ENCODE measurements around the gene EIF4E3. TPM values are rescaled to one million over a fixed set of nuclear protein-coding genes. Genes with fewer than 3 reads are reported as not detected.

Gene EIF4E3
- total and polyA plus RNA-seq, 4 donors, result 10.2 to 29.3 (median 21.9) TPM

GRCh38 chr3:71718072-71718471, 7.1 kb downstream of the EIF4E3 start:
- H3K4me1 ChIP-seq (ENCODE audit: control insufficient read depth in 1 of 2, insufficient read depth in 2 of 2, low read length in 2 of 2), result no peaks in the 10 kb centered on the region
- intact Hi-C loops (cut with DNase I), result loop anchor here in 1 of 2 donors (10.0 kb wide), 1 partner anchor 1367 kb away; no protein-coding TSS in a partner anchor
- DNase-seq (no peak), ATAC-seq (ENCODE audit: low FRiP score) (no peak)
- WGBS, 2 donors, result 92 to 96% methylated on average over 4 of the region's 4 CpGs
- H3K4me3 ChIP-seq (ENCODE audit: low read length in 2 of 2), result no peak overlapping the region
- no peaks in the 10 kb centered on the region for H3K27me3 ChIP-seq (ENCODE audit: control insufficient read depth in 1 of 2, insufficient read depth in 2 of 2, low read length in 1 of 2)
- H3K36me3 ChIP-seq (ENCODE audit: control insufficient read depth in 1 of 2, insufficient read depth in 2 of 2, low read length in 1 of 2), result no peaks in the 10 kb centered on the region
- H3K9me3 ChIP-seq (ENCODE audit: control insufficient read depth, low read length), result no peaks in the 10 kb centered on the region
- H3K27ac ChIP-seq (ENCODE audit: low read depth in 1 of 2, low read length in 2 of 2), result no peak overlapping the region

- H3K9me3 ChIP-seq (ENCODE audit: control insufficient read depth, low read length), result no peaks in the 10 kb centered on the region
- no peaks in the 10 kb centered on the region for H3K4me1 ChIP-seq (ENCODE audit: control insufficient read depth in 1 of 2, insufficient read depth in 2 of 2, low read length in 2 of 2)
- 91% methylated on average over 4 of the region's 4 CpGs for WGBS, 2 donors
- H3K27ac ChIP-seq (ENCODE audit: low read depth in 1 of 2, low read length in 2 of 2), result no peak overlapping the region
- intact Hi-C loops (cut with DNase I), result loop anchor here in 1 of 2 donors (10.0 kb wide), 1 partner anchor 1370 kb away; no protein-coding TSS in a partner anchor
- H3K27me3 ChIP-seq (ENCODE audit: control insufficient read depth in 1 of 2, insufficient read depth in 2 of 2, low read length in 1 of 2), result no peaks in the 10 kb centered on the region
- no peaks in the 10 kb centered on the region for H3K36me3 ChIP-seq (ENCODE audit: control insufficient read depth in 1 of 2, insufficient read depth in 2 of 2, low read length in 1 of 2)
- ATAC-seq (ENCODE audit: low FRiP score) (no peak), DNase-seq (no peak)
- H3K4me3 ChIP-seq (ENCODE audit: low read length in 2 of 2), result no peak overlapping the region
These were observed 10.6 kb downstream of the EIF4E3 start for GRCh38 chr3:71714595-71714994.

DNA sequence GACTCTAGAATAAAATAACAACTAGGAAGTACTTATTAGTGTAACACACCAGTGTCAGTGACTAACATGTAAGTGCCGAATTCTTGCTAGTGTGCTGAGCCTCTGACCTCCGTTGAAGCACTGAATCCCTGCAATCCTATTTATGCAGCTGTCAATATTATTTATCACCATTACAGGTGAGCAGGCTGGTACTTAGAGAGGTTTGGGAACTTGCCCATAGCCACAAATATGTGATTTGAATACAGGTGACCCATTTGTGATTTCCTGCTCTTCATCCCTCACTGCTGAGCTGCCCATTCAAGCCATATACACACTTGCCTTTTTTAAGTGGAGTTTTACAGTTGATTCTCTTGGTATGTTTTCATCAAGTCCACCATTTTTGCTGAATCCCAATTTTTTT, 12.2 kb downstream of the EIF4E3 start:
- H3K4me3 ChIP-seq (ENCODE audit: low read length in 2 of 2), result no peak overlapping the region
- DNase-seq (no peak), ATAC-seq (ENCODE audit: low FRiP score) (no peak)
- WGBS, 2 donors, result 83 to 93% methylated on average over 2 of the region's 2 CpGs
- H3K27ac ChIP-seq (ENCODE audit: low read depth in 1 of 2, low read length in 2 of 2), result no peak overlapping the region
- intact Hi-C loops (cut with DNase I), result loop anchor here in 1 of 2 donors (10.0 kb wide), 1 partner anchor 1372 kb away; no protein-coding TSS in a partner anchor
- no peaks in the 10 kb centered on the region for H3K36me3 ChIP-seq (ENCODE audit: control insufficient read depth in 1 of 2, insufficient read depth in 2 of 2, low read length in 1 of 2)
- H3K4me1 ChIP-seq (ENCODE audit: control insufficient read depth in 1 of 2, insufficient read depth in 2 of 2, low read length in 2 of 2), result no peaks in the 10 kb centered on the region
- no peaks in the 10 kb centered on the region for H3K27me3 ChIP-seq (ENCODE audit: control insufficient read depth in 1 of 2, insufficient read depth in 2 of 2, low read length in 1 of 2)
- H3K9me3 ChIP-seq (ENCODE audit: control insufficient read depth, low read length), result no peaks in the 10 kb centered on the region

DNA sequence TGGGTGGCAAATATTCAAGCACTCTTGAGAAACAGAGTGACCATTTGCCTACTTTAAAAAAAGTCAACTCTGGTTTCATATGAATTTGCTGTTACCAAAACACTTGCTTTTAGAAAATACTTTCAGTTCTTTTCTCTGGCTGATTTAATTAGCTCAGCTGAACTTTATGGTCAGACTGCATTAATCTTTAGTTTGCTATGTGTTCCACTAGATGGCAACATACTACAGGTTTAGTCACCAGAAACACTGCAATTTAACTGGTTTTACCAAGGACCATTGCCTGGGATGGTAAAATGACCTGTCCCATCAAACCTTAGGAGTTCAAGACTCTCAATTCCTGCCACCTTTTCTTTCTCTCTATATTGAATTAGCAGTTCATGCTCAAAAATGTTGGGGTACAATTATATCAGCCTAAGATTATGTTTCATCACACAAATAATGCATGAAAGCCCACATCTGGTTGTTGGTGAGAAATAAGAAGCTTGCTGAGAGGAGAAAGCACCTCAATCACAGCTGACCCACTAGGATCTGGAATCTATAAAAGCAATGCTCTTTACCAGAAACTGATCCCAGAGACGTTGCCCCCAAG, 14.2 kb downstream of the EIF4E3 start:
- Histone ChIP-seq H3K4me1 (ENCODE audit: control insufficient read depth in 1 of 2, insufficient read depth in 2 of 2, low read length in 2 of 2) (no peaks in the 10 kb centered on the region), H3K36me3 (ENCODE audit: control insufficient read depth in 1 of 2, insufficient read depth in 2 of 2, low read length in 1 of 2) (peaks cover 0 to 1% of the 10 kb centered on the region in 2 donors), H3K27me3 (ENCODE audit: control insufficient read depth in 1 of 2, insufficient read depth in 2 of 2, low read length in 1 of 2) (no peaks in the 10 kb centered on the region), H3K27ac (ENCODE audit: low read depth in 1 of 2, low read length in 2 of 2) (no peak overlapping the region), H3K9me3 (ENCODE audit: control insufficient read depth, low read length) (no peaks in the 10 kb centered on the region), H3K4me3 (ENCODE audit: low read length in 2 of 2) (no peak overlapping the region)
- intact Hi-C loops (cut with DNase I), result loop anchor here in 1 of 2 donors (10.0 kb wide), 1 partner anchor 1374 kb away; no protein-coding TSS in a partner anchor
- 11 to 23% methylated on average over 1 of the region's 1 CpG for WGBS, 2 donors
- DNase-seq (no peak), ATAC-seq (ENCODE audit: low FRiP score) (peak; percentile 78)

GRCh38 chr3:71709908-71710511, 15.2 kb downstream of the EIF4E3 start:
- no peaks in the 10 kb centered on the region for H3K9me3 ChIP-seq (ENCODE audit: control insufficient read depth, low read length)
- peaks cover 0 to 2% of the 10 kb centered on the region in 2 donors for H3K36me3 ChIP-seq (ENCODE audit: control insufficient read depth in 1 of 2, insufficient read depth in 2 of 2, low read length in 1 of 2)
- 90 to 94% methylated on average over 9 of the region's 9 CpGs for WGBS, 2 donors
- DNase-seq (no peak), ATAC-seq (ENCODE audit: low FRiP score) (no peak)
- H3K4me3 ChIP-seq (ENCODE audit: low read length in 2 of 2), result no peak overlapping the region
- intact Hi-C loops (cut with DNase I), result loop anchor here in 1 of 2 donors (10.0 kb wide), 1 partner anchor 1375 kb away; no protein-coding TSS in a partner anchor
- no peaks in the 10 kb centered on the region for H3K27me3 ChIP-seq (ENCODE audit: control insufficient read depth in 1 of 2, insufficient read depth in 2 of 2, low read length in 1 of 2)
- H3K4me1 ChIP-seq (ENCODE audit: control insufficient read depth in 1 of 2, insufficient read depth in 2 of 2, low read length in 2 of 2), result no peaks in the 10 kb centered on the region
- no peak overlapping the region for H3K27ac ChIP-seq (ENCODE audit: low read depth in 1 of 2, low read length in 2 of 2)

DNA sequence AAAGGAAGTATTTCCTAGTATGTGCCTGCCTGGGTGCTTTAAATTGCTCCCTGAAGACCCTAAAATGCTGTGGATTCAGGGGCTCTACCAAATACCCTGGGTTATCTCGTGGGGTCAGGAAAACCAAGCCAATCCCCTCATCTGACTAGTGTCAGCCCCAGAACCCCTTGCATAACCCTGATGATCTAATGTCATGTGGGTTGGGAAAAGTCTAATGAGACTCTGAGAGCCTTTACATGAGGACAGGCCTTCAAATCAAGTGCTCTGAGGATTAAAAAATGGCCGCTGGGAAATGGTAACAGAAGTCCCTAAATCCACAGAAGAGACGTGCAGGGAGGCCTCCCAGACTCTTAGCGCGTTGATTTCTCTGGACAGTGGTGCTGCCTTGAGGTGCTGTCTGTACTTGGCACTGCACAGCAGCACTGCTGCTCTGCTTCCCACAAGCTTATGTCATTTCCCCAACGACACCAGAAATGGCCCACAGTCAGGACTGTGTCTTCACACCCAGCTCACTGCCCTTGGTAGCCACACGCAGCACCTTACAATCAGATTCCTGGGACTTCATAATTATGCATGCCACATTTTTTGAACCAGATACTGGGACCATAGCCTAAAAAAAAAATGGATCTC, 16.6 kb downstream of the EIF4E3 start:
- Histone ChIP-seq H3K4me1 (ENCODE audit: control insufficient read depth in 1 of 2, insufficient read depth in 2 of 2, low read length in 2 of 2) (no peaks in the 10 kb centered on the region), H3K9me3 (ENCODE audit: control insufficient read depth, low read length) (no peaks in the 10 kb centered on the region), H3K36me3 (ENCODE audit: control insufficient read depth in 1 of 2, insufficient read depth in 2 of 2, low read length in 1 of 2) (peaks cover 0 to 2% of the 10 kb centered on the region in 2 donors), H3K4me3 (ENCODE audit: low read length in 2 of 2) (no peak overlapping the region), H3K27me3 (ENCODE audit: control insufficient read depth in 1 of 2, insufficient read depth in 2 of 2, low read length in 1 of 2) (no peaks in the 10 kb centered on the region), H3K27ac (ENCODE audit: low read depth in 1 of 2, low read length in 2 of 2) (no peak overlapping the region)
- DNase-seq (no peak), ATAC-seq (ENCODE audit: low FRiP score) (no peak)
- intact Hi-C loops (cut with DNase I), result no loop called here
- 86 to 87% methylated on average over 7 of the region's 7 CpGs for WGBS, 2 donors

DNA sequence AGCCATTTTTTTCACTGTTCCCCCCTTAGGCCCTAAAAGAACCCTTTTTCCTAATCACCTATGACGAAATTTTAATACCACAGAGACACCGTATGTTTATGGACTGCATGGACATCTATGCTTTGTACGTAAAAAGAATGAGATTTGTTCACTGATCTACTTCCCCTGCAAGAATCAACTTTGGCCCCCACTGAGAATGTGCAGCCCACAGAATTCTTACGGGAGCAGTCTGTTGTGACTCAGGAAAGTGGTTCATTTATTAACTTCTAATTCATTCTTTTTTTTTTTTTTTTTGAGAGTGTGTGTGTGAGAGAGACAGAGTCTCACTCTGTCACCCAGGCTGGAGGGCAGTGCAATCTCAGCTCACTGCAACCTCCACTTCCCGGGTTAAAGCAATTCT, 17.6 kb downstream of the EIF4E3 start:
- ATAC-seq (ENCODE audit: low FRiP score) (no peak), DNase-seq (no peak)
- 92 to 96% methylated on average over 5 of the region's 5 CpGs for WGBS, 2 donors
- intact Hi-C loops (cut with DNase I), result no loop called here
- Histone ChIP-seq H3K36me3 (ENCODE audit: control insufficient read depth in 1 of 2, insufficient read depth in 2 of 2, low read length in 1 of 2) (peaks cover 0 to 2% of the 10 kb centered on the region in 2 donors), H3K9me3 (ENCODE audit: control insufficient read depth, low read length) (no peaks in the 10 kb centered on the region), H3K4me1 (ENCODE audit: control insufficient read depth in 1 of 2, insufficient read depth in 2 of 2, low read length in 2 of 2) (no peaks in the 10 kb centered on the region), H3K4me3 (ENCODE audit: low read length in 2 of 2) (no peak overlapping the region), H3K27ac (ENCODE audit: low read depth in 1 of 2, low read length in 2 of 2) (no peak overlapping the region), H3K27me3 (ENCODE audit: control insufficient read depth in 1 of 2, insufficient read depth in 2 of 2, low read length in 1 of 2) (no peaks in the 10 kb centered on the region)

DNA sequence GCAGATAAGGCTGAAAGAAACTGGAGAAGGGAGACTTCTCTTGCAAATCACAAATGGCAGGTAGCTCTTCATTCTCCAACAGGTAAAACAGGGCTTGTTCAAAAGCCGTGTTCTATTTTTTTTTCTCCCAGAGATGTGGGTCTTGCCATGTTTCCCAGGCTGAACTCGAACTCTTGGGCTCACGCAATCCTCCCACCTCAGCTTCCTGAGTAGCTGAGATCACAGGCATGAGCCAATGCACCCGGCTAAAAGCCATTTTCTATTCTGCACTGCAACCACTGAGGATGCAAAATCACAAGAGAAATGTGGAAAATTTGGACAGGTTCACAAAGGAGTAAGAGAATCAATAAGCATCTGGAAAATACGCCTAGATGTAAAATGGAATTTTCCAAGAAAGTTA, 19.5 kb downstream of the EIF4E3 start:
- 94 to 95% methylated on average over 5 of the region's 5 CpGs for WGBS, 2 donors
- DNase-seq (no peak), ATAC-seq (ENCODE audit: low FRiP score) (no peak)
- intact Hi-C loops (cut with DNase I), result no loop called here
- H3K9me3 ChIP-seq (ENCODE audit: control insufficient read depth, low read length), result no peaks in the 10 kb centered on the region
- no peaks in the 10 kb centered on the region for H3K27me3 ChIP-seq (ENCODE audit: control insufficient read depth in 1 of 2, insufficient read depth in 2 of 2, low read length in 1 of 2)
- no peaks in the 10 kb centered on the region for H3K4me1 ChIP-seq (ENCODE audit: control insufficient read depth in 1 of 2, insufficient read depth in 2 of 2, low read length in 2 of 2)
- H3K27ac ChIP-seq (ENCODE audit: low read depth in 1 of 2, low read length in 2 of 2), result no peak overlapping the region
- peaks cover 0 to 4% of the 10 kb centered on the region in 2 donors for H3K36me3 ChIP-seq (ENCODE audit: control insufficient read depth in 1 of 2, insufficient read depth in 2 of 2, low read length in 1 of 2)
- no peak overlapping the region for H3K4me3 ChIP-seq (ENCODE audit: low read length in 2 of 2)

GRCh38 chr3:71704915-71705314, 20.3 kb downstream of the EIF4E3 start:
- DNase-seq, result no peak
- Histone ChIP-seq H3K36me3 (ENCODE audit: control insufficient read depth in 1 of 2, insufficient read depth in 2 of 2, low read length in 1 of 2) (peaks cover 0 to 4% of the 10 kb centered on the region in 2 donors), H3K4me1 (ENCODE audit: control insufficient read depth in 1 of 2, insufficient read depth in 2 of 2, low read length in 2 of 2) (no peaks in the 10 kb centered on the region), H3K27me3 (ENCODE audit: control insufficient read depth in 1 of 2, insufficient read depth in 2 of 2, low read length in 1 of 2) (no peaks in the 10 kb centered on the region), H3K27ac (ENCODE audit: low read depth in 1 of 2, low read length in 2 of 2) (no peak overlapping the region), H3K9me3 (ENCODE audit: control insufficient read depth, low read length) (no peaks in the 10 kb centered on the region), H3K4me3 (ENCODE audit: low read length in 2 of 2) (no peak overlapping the region)
- intact Hi-C loops (cut with DNase I), result no loop called here
- ATAC-seq (ENCODE audit: low FRiP score), result no peak

Data from aorta (tissue), 5 donors.